DMS153 treated with DMSO at 0.1 percent for 48 hours (cell line): ENCODE measurements around the gene FRMPD1.

Experiments used
- DNase-seq: peaks from one replicate; lab custom pipeline; 2025; ENCODE audit not compliant: unreplicated experiment; lab: John Stamatoyannopoulos, UW

The FRMPD1 gene

DNA sequence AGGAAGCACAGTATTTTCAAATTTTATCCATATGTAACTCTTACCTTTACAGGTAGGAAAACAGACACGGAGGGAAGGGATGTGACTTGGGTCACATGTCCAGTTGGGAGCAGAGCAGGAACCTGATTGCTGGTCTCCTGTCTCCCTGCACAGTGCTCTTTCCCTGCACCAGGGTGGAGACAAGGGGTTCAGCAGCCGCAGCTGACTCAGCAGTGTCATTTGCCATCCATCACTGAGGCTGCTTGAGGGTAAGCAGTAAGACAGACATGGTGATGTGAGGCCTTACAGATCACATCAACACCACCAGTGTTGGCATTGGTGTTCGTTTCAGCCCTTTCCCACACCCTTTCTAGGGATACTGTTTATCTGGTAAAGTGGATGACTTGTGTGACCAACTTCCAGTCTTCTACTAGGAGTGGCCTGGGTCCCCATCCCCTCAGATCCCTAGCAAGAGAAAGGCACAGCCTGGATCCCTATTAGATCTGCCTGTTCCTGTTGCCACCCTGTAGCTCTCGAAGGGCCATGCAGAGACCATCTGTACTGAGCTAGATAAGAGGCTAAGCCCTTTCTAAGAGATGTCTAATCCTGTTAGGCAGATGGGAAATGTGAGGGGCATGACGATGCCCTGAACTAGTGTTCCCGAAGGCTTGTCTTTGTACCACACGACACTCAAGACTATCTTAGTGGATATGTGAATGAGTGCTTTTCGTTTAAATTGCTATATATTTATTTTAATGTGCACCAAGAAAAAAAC is 29.1 kb downstream of the FRMPD1 start:
- no peak for DNase-seq

DNA sequence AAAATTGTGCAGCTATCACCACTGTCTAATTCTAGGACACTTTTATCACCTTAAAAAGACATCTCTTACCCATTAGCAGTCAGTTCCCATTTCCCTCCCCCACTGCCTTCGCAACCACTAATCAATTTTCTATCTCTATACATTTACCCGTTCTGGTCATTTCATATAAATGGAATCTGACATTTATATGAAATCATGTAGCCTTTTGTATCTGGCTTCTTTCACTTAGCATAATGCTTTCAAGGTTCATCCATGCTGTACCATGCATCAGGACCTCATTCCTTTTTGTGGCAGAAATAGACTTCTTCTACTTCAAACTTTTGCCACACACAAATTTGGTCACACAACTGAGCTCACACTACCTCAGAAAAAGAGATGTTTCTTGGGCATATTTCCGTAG is 32.2 kb downstream of the FRMPD1 start:
- no peak for DNase-seq

DNA sequence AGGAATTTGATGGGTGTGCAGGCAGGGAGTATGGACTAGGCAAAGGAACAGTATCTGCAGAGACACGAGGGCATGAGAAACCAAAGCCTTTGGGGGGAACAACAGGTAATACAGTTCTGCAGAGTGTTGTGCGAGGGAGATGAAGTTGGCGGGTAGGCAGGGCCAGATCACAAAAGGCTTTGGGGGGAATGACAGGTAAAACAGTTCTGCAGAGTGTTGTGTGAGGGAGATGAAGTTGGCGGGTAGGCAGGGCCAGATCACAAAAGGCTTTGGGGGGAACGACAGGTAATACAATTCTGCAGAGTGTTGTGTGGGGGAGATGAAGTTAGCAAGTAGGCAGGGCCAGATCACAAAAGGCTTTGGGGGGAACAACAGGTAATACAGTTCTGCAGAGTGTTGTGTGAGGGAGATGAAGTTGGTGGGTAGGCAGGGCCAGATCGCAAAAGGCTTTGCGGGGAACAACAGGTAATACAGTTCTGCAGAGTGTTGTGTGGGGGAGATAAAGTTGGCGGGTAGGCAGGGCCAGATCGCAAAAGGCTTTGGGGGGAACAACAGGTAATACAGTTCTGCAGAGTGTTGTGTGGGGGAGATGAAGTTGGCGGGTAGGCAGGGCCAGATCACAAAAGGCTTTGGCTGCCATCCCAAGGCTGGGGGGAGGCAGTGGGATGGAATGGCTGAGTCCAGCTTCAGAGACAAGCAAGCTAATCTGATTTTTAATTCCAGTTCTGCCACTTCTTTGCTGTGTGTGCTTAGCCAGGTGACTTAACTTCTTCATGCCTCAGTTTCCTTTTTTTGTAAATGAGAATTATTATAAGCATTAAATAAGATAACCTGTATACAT is 33.0 kb downstream of the FRMPD1 start:
- DNase-seq = no peak

GRCh38 chr9:37692622-37693221 is 42.0 kb downstream of the FRMPD1 start:
- no peak for DNase-seq

- no peak for DNase-seq
Observed at GRCh38 chr9:37693260-37693659, 42.5 kb downstream of the FRMPD1 start.

GRCh38 chr9:37694355-37694754 is 43.6 kb downstream of the FRMPD1 start:
- no peak for DNase-seq

- no peak for DNase-seq
Observed at GRCh38 chr9:37696528-37696927, 45.8 kb downstream of the FRMPD1 start.

DNA sequence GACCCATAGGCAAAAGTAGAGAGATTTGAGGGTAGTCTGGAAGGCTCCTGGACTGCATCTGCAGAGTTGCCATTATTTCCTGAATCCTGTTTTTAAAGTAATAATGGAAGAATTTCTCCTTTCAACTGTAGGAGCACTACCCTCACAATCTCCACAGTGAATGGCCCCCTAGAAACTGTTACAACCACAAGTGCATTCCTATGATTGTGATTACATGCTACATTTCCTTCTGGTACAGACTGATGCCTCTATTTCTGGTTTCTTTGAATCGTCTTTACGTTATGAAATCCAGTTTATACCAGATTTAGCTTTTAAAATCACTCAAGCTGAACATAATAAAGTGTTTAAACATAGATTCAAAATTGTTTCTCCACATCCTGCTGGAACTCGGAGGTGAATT is 49.4 kb downstream of the FRMPD1 start:
- no peak for DNase-seq

GRCh38 chr9:37700900-37701299 is 50.1 kb downstream of the FRMPD1 start:
- no peak for DNase-seq

GRCh38 chr9:37705787-37706186 is 55.0 kb downstream of the FRMPD1 start:
- no peak for DNase-seq

DNA sequence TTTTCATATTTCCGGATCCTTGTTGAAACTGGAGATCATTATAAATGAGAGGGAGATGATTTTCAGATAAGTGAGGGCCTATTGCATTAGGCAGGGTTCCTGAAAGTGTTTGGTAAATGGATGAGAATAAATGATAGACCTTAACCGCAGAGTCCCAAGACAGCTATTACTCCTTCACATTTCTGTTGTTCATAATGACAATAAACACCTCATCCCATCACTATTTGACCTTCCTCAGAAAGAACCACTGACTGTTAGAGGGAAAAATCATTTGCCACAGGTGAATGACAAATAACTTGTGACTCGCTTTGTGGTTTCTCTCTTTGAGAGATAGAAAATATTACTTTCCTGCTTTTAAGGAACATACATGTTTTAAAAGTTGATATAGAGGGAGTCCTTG is 55.5 kb downstream of the FRMPD1 start:
- DNase-seq = no peak

DNA sequence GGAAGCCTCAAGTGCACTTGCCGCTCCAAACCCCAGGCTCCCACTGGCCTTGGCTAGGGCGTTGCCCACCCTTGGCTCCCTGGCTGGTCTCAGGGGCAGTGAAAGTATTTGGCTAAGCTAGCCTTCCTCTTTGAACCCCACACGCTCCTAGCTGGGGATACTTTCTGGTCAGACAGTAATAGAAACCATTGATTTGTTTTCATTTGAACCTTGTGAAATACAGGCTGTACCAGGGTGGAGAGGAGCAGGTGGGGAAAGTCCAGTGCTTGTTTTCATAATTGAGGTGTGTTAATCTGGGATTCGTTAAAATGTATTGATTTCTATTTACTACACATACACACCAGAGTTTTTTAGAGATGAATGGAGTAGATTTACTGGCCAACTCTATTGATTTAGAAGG is 57.0 kb downstream of the FRMPD1 start:
- no peak for DNase-seq

- no peak for DNase-seq
Observed at GRCh38 chr9:37710046-37710445, 59.3 kb downstream of the FRMPD1 start.

- DNase-seq = no peak
Observed at GRCh38 chr9:37715260-37715659, 64.5 kb downstream of the FRMPD1 start.

GRCh38 chr9:37715991-37716505 is 65.3 kb downstream of the FRMPD1 start:
- no peak for DNase-seq

DNA sequence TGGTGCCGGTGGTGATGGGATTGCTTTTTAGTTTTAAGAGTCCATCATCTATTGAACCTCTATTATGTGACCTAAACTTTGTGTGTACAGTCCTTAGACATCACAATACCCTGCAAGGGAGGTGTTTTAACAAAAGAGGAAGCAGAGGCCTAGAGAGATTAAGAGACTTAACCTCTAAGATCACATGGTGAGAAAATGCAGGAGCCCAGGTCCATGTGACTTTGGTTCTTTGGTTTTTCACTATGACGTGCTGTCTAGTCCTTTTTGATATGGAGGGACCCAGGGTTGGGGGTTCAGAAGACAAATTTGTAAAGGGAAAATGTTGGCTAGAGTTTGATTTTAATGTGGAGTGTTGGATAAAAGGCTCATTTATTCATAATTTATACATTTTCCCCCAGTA is 68.8 kb downstream of the FRMPD1 start:
- DNase-seq = no peak

DNA sequence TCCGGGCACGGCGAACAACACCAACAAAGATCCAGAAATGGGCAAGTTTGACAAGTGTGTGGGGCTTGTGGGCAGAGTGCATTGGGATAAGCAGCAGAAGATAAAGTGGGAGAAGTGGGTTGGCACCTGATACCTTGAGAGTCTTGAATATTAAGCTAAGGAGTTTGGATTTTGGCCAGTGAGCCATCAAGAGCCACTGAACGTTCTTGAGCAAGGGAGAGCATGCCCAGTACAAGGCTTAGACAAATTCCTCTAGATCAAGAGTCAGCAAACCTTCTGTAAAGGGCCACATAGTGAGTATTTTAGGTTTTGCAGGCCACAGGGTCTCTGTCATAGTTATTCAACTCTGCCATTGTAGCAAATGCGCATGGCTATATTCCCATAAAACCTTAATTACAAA is 76.3 kb downstream of the FRMPD1 start:
- no peak for DNase-seq

DNA sequence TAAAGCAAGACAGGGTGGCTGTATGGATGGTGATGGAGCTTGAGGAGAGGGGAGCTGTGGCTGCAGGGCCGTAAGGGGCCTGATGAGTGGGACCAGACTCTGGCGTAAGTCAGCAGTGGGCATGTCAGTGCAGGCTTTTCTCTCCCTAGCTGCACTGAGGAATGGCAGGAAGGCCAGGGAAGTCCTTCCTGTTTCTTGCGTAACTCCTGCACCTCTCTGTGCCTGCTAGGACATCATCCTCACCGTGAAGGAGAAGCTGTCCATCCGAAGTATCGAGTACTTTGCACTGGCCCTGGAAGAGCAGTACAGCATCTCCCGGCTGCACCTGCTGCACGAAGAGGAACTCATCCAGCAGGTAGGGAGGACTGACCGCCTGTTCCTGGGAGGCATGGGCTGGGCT is 78.7 kb downstream of the FRMPD1 start:
- DNase-seq = no peak

DNA sequence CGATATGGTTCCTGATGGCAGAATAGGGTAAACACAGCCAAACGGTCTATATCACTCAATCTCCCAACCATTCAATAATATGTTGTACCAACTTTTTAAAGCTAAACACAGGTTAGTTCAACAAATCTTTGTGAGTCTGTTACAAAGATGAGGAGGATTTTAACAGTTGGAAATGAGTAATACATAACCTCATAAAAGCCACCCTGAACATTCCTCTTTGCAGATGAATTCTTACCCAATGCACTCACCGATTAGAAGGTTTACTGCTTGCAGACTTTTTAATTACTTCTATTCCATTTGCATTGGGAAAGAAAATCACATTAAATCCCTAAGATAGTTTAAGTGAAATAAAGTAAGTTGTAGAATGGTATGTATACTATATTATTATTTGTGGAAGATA is 79.5 kb downstream of the FRMPD1 start:
- DNase-seq = no peak

DNA sequence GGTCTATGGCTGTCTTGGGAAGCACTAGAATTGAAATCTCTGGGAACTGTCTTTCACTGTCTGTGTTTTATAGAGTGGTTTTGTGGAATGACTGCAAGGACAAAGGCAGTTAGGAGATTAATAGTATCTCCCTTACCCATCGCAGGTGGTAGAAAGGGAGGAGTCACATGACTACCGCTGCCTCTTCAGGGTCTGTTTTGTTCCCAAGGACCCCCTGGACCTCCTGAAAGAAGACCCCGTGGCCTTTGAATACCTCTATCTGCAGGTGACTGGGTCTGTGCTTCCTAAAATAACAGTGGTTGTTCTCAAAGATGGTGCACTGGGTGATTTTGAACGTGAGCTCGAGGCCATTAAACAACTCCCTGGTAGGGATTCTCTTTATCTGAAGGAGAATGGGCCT is 80.1 kb downstream of the FRMPD1 start:
- no peak for DNase-seq

DNA sequence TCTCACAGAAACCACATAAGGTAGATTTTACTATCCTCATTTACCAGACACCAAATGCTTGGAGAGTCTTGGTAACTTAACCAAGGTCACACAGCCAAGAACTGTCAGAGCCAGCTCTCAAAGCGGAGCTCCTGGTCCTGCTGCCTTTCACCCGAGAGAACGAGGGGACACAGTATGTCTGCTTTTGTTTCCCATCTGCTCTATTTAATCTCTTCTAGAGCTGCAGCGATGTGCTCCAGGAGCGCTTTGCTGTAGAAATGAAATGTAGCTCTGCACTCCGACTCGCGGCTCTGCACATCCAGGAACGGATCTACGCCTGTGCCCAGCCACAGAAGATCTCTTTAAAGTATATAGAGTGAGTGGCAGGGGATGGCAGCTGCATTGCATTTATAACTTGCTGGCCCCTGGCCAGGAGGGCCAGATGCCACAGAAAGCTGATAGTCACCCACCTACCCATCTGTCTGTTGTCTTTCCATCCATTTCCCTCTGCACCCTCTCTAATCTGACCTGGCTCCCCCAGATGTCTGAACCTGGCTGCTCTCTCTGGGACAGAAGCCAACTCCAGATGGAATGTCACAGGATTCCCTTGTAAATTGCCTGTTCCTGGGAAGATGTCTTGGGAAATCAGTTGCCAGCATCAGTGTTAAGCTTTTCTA is 81.5 kb downstream of the FRMPD1 start:
- no peak for DNase-seq
